ENCODE results near the gene SPAG17.

DNA sequence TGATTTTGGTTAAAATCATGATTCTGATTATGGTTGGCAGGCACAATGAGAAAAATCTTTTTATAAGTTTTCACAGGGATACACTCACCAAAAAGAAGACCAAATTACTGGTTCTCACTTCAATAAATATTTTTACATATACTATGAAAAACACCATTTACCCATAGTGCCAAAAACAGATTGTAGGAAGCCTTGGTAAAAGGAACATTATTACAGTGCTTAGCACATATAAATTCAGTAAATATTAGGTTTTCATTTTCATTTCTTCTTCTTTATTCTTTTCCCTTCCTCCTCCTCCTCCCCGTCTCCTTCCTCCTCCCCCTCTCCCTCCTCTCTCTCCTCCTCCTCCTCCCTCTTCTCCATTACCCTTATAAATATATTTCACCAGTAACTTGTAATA is 15.8 kb upstream of the SPAG17 start:
- no peak for TF ChIP-seq SIN3A (IDR thresholded peaks at IDR 0.05; ENCODE audit: borderline replicate concordance, insufficient read depth, low read depth, low read length)
- TF ChIP-seq, protein P1, sequence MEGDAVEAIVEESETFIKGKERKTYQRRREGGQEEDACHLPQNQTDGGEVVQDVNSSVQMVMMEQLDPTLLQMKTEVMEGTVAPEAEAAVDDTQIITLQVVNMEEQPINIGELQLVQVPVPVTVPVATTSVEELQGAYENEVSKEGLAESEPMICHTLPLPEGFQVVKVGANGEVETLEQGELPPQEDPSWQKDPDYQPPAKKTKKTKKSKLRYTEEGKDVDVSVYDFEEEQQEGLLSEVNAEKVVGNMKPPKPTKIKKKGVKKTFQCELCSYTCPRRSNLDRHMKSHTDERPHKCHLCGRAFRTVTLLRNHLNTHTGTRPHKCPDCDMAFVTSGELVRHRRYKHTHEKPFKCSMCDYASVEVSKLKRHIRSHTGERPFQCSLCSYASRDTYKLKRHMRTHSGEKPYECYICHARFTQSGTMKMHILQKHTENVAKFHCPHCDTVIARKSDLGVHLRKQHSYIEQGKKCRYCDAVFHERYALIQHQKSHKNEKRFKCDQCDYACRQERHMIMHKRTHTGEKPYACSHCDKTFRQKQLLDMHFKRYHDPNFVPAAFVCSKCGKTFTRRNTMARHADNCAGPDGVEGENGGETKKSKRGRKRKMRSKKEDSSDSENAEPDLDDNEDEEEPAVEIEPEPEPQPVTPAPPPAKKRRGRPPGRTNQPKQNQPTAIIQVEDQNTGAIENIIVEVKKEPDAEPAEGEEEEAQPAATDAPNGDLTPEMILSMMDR (IDR thresholded peaks at IDR 0.05) = no peak
- no peak for TF ChIP-seq TCF7L2 (IDR thresholded peaks at IDR 0.05; ENCODE audit: low read depth, low read length)
- no peak for TF ChIP-seq POLR2AphosphoS5 (IDR thresholded peaks at IDR 0.05; ENCODE audit: low read depth, low read length)
- TF ChIP-seq, protein P2, sequence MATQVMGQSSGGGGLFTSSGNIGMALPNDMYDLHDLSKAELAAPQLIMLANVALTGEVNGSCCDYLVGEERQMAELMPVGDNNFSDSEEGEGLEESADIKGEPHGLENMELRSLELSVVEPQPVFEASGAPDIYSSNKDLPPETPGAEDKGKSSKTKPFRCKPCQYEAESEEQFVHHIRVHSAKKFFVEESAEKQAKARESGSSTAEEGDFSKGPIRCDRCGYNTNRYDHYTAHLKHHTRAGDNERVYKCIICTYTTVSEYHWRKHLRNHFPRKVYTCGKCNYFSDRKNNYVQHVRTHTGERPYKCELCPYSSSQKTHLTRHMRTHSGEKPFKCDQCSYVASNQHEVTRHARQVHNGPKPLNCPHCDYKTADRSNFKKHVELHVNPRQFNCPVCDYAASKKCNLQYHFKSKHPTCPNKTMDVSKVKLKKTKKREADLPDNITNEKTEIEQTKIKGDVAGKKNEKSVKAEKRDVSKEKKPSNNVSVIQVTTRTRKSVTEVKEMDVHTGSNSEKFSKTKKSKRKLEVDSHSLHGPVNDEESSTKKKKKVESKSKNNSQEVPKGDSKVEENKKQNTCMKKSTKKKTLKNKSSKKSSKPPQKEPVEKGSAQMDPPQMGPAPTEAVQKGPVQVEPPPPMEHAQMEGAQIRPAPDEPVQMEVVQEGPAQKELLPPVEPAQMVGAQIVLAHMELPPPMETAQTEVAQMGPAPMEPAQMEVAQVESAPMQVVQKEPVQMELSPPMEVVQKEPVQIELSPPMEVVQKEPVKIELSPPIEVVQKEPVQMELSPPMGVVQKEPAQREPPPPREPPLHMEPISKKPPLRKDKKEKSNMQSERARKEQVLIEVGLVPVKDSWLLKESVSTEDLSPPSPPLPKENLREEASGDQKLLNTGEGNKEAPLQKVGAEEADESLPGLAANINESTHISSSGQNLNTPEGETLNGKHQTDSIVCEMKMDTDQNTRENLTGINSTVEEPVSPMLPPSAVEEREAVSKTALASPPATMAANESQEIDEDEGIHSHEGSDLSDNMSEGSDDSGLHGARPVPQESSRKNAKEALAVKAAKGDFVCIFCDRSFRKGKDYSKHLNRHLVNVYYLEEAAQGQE (IDR thresholded peaks at IDR 0.05; ENCODE audit: insufficient read depth in 1 of 2, low read depth in 2 of 2, low read length in 1 of 2) = no peak
